GM19351 (cell line): ENCODE measurements around the gene ATXN7L2.

ENCODE experiments used
- ATAC-seq: cut with Tn5 transposase; IDR thresholded peaks from one replicate; pipeline ENCODE4 v1.9.1; 2021; ENCODE audit warnings: mild to moderate bottlenecking, moderate library complexity; ENCODE audit not compliant: unreplicated experiment

Gene ATXN7L2

DNA sequence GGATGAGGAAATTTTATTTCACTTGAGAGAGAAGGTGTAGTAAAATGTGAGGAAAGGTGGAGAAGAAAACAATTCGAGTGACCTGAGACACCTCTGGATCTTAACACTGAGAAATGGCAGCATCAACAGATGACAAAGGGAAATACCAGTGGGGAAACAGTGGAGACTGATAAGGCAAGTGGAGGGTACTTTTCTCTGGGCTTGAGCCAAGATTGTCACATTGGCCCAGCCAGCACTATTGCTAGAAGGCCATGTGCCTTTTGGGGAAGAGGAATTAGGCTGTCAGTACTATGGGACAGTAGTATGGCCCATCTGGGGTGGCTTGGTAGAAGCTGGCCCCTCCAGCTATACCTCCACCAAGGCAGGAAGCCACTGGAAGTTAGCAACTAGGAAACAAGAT, 9.0 kb upstream of the ATXN7L2 start:
- ATAC-seq, result no peak

DNA sequence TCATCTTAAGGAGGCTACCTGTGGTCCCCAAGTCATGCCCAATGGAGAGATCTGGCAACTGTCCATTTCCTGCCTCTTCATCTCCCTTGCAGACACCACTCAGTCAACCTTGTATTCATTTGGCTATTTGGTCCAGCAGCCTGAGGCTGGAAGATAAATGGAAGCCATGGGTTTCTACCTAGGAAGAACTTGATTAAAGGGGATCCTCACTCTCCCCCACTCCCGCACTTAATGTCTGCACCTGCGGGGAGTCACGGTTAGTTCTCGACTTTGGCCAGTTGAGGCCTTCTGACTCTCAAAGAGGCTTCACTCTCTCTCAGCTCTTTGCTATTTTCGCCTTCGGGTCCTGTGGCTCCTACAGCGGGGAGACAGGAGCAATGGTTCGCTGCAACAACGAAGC, 8.4 kb upstream of the ATXN7L2 start:
- no peak for ATAC-seq

DNA sequence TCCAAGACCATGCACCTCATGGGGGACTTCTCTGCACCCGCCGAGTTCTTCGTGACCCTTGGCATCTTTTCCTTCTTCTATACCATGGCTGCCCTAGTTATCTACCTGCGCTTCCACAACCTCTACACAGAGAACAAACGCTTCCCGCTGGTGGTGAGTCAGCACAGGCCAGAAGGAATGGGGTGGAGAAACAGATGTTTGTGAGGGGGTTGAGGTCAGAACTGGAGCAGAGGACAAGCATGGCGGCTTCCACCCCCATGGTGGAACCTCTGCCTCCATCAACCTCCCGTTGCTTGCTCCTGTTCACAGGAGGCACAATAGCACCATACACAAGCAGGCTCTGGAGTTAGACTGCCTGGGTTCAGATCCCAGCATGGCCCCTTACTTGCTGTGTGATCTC, 6.9 kb upstream of the ATXN7L2 start:
- no peak for ATAC-seq

DNA sequence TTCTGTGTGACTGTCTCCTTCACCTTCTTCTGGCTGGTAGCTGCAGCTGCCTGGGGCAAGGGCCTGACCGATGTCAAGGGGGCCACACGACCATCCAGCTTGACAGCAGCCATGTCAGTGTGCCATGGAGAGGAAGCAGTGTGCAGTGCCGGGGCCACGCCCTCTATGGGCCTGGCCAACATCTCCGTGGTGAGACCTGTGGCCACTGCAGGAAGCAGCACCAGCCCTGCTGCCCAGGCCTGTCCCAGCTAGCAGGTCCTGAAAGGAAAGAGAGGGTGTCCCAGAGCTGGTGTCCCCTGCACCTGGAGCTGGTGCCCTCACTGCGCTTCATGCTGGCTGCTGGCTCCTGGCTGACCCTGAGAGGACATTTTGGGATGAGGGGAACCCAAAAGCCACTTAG, 5.9 kb upstream of the ATXN7L2 start:
- no peak for ATAC-seq

DNA sequence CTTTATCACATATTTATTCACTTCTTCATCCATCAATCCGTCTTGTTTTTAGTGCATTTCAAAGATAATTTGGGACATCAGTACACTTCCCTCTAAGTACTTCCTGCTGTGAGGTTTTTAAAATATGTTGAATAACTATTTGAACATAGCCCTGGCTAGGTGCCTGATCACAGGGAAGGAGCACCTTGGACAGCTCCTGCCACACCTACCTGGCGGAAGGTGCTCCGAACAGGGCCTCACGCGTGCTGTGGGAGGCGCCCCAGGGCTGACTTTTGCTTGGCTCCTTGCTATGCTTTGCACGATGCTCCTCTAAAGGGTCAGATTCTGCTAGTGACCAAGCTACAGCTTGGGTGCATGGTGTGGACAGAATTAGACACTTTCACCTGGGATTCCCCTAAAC, 4.9 kb upstream of the ATXN7L2 start:
- ATAC-seq, result no peak

DNA sequence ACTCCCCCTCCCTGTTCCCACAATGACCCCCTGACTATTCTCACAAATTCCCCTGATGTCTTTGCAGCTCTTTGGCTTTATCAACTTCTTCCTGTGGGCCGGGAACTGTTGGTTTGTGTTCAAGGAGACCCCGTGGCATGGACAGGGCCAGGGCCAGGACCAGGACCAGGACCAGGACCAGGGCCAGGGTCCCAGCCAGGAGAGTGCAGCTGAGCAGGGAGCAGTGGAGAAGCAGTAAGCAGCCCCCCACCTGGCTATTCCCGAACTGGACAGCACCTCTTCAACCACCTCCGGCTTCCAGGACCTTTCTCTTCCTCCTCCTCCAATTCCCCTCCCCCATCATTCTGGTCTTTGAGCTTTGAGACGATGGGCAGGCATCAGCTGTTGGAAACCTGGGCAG, 4.4 kb upstream of the ATXN7L2 start:
- ATAC-seq, result no peak

DNA sequence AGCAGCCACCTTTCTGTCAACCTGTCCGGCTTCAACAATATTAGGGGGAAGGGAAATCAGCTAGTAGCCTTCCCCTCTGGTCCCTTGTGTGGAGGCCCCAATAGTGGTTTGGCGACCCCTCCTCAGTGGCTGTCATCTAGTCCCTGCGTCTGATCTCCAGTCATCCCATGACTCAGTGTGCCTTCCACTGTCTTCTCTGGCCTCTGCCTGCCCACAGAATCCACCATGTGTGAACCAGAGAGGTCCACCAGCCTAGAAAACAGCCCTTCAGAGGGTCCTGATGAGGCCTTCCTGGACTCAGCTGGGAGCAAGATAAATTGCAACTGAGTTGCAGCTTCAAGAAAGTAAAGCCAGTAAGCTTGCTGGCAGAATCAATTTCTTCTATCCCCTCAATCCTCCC, 3.8 kb upstream of the ATXN7L2 start:
- ATAC-seq, result no peak

DNA sequence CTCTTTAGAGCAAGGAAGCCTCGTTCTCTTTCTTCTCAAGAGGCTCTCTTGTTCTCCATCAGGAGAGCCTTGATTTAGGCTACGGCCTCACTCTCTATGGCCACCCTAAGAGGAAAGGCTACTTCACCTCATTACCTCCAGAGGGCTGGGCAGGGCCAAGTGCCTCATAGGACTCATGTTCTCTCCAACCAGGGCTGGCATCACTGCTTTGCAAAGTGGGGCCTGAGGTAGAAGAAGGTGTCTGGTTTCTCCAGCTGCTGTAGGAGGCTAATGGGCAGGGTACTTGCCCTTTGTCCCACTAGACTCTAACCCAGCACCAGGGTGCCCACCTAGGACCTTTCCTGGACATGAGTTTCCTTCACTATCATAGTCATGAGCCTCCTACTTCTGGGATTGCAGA, 2.1 kb upstream of the ATXN7L2 start:
- no peak for ATAC-seq

DNA sequence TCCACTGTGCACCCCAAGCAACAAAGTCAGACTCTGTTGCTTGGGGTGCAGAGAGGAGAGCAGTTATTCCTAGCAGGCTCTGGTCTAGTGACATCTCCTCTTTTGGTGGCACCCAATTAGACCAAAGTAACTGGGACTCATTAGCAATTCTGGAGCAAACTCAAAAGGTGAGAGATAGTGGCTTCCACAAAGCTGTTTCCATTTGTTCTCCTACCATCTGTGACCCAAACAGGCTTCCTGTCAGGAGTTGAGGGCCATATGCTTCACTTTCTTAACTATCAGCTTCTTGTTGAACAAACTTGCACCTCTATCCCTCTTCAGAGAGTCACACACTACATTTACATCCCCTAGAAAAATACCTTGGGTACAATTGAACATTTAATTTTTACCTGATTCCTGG, 1.5 kb upstream of the ATXN7L2 start:
- ATAC-seq, result no peak

DNA sequence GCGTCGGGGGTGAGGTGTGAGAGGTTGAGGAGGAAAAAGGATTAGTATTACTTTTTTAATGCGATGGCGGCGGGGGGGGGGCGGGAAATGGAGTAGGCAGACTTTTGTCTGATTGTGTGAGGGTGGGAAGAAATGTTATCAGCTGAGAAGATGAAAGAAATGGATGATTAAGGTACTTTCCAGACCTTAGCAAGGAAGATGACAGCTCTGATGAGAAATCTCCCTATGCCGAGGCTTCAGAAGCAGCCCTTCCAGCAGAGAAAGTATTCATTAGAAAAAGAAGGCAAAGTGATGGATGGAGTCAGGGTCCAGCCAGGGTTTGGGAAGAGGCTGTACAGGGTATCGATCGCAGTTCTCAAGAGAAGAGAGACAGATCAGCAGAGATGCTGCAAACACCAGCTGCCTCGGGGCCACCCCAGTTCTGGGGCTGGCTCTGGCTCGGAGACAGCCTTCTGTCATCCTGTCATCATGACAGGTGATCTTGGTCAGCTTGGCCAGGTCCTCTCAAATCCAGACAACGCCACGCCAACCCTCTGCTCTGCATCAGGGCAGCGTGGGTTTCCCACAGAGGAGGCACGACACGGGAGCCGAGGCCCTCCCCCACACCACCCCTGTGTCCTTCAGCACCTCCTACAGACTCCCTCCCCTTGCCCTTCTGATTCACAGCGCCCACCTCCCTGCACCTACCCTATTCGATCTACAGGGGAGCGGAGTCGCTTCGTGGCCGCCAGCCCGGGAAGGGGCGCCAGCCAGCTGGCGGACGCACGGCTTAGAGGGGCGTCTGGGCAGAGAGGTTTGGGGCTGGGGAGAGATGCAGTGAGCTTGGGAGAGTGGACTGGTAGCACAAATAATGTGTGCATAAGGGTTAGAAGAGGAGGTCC, 674 bp upstream of the ATXN7L2 start:
- ATAC-seq, result peak; percentile 32

DNA sequence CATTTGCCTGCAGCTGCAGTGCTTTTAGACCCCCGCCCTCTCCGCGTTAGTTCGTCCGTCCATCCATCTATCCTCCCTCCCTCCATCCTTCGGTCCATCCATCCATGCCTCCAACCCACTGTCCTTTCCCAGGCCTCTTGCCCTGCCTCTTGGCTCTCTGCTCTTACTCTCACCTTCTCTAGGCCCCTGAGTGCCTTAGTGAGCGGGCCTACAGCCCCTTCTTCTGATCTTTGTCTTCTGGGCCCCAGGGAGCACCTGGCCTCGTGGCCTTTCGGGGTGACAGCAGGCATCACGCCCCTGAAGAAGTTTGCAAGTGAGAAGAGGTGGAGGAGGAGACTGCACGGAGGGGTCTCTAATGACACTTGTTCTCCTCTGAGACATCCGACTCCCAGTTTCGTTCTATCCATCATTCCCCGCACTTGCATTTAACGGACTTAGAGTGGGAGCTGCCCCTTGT, 842 bp downstream of the ATXN7L2 start:
- ATAC-seq, result no peak

DNA sequence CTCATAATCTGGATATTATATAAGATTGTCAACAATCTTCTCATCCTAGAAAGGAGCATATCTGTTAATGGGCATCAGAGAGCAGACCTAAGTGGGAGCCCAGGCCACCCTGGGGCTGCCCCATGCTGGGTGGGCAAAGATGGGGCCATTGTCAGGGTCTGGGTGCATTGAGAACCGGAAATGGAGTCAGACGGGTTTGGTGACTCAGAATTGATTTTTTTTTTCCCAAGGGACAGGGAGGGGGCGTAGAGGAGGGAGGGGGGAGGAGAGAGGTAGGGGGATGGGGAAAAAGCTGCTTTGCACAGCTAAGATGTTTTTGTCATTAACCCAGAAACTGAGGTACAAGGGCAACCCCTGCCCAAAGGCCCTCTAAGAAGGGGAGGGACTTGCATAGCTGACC, 1.3 kb downstream of the ATXN7L2 start:
- no peak for ATAC-seq

DNA sequence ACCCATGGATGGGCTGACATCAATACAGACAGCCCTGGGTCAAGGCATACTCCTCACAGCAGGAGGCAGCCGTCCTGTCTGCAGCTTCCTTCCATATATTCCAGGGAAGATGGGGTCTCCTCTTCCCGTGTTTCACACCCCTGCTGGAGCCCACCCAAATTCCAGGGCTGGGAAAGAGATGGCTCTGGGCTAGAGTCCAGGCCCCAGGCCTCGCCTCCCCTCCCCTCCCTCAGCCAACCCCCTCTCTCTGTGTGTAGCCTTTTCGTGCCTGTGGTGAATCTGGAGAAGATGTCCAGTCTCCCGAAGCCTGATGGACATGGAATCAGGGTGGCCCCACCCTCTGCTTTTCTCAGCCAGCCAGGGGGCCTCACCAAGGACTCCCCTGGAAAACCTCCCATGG, 3.6 kb downstream of the ATXN7L2 start:
- no peak for ATAC-seq

DNA sequence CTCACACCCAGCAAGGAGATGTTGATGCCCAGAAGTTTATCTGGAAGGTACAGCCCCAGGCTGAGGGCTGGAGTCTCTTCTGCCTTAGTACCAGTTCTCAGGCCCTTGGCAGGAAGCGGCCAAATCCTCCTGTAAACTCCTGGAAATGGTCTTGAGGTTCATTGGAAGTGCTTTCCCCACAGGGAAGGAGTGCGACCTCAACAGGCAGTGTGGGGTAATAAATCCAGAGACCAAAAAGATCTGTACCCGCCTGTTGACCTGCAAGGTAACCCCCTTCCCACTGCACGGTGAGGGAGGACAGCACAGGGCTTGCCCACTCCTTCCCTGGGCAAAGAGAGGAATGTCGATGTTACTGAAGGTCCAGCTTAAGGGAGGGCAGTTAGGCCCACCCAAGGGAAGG, 4.5 kb downstream of the ATXN7L2 start:
- no peak for ATAC-seq

DNA sequence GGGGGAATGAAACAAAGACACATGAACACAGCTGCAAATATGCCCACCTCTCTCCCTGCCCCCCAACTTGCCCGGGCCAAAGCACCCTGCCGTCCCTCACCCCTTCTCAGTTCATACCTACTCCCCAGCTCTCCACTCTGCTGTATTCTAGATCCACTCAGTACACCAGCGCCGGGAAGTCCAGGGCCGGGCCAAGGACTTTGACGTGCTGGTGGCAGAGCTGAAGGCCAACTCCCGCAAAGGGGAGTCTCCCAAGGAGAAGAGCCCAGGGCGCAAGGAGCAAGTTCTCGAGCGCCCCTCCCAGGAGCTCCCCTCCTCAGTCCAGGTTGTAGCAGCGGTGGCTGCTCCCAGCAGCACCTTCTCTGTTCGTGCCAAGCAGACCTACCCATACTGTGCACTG, 5.0 kb downstream of the ATXN7L2 start:
- no peak for ATAC-seq

DNA sequence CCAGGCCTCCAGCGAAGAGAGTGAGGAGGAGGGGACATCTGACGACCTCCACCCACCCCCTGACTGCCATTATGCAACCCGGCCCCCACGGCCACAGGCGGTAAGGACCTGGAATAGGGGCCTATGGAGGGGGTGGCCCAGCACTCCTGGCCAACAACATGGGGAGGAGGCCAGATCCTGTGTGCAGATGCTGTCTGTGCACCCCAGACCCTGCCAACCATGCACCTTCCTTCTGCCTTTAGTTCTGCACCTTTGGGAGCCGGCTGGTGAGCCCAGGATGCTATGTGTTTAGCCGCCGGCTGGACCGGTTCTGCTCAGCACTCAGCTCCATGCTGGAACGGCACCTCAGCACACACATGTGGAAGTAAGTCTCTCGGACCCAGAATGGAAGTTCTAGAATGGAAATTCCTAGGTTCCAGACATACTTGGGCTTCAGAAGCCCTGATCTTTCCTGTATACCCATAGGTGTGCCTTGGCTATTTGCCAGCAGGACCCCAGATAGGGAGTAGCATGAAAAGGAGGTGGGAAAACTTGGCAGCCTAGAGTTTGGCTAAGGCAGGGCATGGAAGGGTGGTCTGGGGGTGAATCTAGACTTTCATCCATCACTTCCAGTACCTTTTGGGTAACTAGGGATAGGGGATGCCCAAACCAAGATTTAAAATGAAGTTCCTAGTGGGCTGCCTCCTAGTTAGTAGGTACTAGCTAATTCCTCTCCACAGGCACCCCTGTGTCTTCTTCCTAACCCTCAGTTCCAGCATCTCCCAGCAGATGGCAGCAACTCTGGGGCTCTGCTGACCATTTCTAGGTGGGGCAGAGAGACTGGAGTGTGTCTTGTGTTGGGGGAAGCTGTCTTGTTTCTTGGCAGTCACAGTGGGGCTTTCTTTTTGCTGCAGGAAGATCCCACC, 6.6 kb downstream of the ATXN7L2 start:
- no peak for ATAC-seq

DNA sequence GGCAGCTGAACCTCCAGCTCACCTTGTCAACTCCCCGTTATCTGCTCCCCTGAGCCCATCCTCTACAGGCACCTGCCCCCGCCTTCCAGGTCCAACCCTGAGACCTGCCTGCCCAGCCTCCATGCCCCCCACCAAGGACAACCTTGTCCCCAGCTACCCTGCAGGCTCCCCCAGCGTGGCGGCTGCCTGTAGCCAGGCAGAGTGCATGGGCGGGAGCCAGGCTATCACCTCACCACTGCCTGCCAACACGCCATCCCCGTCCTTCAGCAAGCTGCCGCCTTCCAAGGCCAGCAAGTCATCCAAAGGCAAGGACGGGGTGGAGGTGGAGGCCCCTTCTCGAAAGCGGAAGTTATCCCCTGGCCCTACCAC, 7.2 kb downstream of the ATXN7L2 start:
- ATAC-seq, result no peak

DNA sequence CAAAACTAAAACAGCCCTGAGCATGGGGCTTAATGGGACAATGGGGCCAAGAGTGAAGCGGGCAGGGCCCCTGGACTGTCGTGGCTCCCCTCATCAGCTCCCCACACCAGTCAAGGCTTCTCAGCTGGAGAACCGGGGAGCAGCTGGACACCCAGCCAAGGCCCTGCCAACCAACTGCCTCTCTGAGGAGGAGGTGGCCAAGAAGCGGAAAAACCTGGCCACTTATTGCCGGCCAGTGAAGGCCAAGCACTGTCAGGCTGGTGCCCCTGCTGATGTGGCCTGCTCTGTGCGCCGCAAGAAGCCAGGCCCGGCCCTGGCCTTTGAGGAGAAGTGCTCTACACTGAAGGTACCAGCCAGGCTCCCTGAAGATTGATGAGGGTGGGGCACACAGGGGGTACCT, 7.7 kb downstream of the ATXN7L2 start:
- no peak for ATAC-seq

DNA sequence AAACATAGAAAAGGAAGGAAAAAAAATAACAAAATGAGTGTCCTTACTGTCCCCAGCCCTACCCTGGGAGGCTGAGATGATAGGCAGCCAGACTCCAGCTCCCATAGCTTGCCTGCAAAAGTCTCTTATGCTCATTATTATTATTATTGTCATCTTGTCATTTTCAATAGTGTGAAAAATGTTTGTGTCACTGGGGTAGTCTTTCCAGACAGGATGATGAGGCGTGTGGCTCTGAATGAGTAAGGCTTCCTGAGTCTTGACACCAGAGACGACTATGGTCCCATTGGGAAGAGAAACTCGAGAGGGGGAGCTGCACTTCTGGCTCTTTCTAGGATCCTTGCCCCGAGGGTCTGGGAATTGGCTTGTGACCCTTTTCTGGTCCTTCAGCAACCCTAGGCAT, 9.1 kb downstream of the ATXN7L2 start:
- ATAC-seq, result no peak

DNA sequence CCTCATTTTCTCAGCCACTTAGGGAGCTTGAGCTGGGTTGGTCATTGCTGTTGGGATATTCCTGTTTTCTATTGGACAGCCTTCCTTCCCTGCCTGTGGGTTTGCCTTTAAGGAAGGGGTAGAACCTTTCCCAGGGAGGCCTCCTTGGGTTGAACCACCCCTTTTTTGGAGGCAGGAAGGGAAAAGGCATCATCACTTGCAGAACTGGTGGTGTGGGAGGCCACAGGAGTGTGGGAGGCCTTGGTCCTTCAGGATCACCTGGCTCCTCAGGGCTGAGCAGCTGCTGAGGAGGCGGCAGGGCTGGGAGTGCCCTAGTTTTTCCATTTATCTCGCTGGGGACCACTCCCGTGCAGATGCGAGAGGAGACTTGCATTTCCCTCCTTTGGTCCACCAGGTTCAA, 9.5 kb downstream of the ATXN7L2 start:
- ATAC-seq, result no peak

DNA sequence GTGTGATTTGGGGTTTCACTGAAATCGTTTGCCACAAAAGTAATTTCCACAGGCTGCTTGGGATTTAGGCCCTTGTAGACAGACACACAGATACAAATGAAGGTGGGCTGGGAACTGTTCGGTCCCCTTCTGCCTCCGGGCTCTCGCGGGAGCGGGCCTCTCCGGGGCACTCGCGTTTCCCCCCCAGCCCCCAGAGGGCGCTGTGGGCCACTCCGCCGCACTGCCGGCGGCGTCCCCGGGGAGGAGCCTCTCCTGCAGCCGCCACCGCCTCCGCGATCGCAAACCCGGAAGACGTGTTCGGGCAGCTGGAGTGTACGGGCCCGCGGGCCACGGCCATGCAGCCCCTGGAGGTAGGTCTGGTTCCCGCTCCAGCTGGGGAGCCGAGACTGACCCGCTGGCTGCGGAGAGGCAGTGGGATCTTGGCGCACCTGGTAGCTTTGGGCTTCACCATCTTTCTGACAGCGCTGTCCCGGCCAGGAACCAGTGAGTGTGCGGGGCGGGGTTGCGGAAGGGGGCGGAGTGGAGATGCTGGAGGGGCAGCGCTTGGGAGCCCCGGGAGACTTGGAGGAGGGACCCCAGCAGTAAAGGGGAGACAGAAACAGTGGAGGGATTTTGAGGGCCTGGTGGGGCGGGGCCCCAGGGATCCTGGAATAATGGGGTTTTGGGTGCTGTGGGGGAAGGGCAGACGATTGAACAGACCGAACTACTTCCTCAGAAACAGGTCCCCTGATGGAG, 10.3 kb downstream of the ATXN7L2 start, which contains the start of gene CYB561D1:
Gene CYB561D1, plus strand, starts transcription at position 290 of the 735 bp plus-strand sequence. Its CDS starts 46 bp downstream, at position 336.
- peak; percentile 86 for ATAC-seq
